Gastrocnemius medialis (tissue), 4 donors: ENCODE data around the gene LMX1B.

ENCODE experiments used
- CTCF ChIP-seq, 5 experiments: fragments of 450-650 bp in 3 of 5; fragments of 200-600 bp in 2 of 5; sonication (generic) in 2 of 5; IDR thresholded peaks in 4 of 5; conservative IDR thresholded peaks in 1 of 5; 1 replicate in 4 of 5; 2 replicates in 1 of 5; pipeline ENCODE4 v1.5.1; 2016 to 2019; ENCODE audit warnings: antibody characterized with exemption in 5 of 5, mild to moderate bottlenecking in 3 of 5, moderate library complexity in 3 of 5
- POLR2A ChIP-seq, 2 donors: fragments of 450-650 bp; IDR thresholded peaks; one replicate each; pipeline ENCODE4 v1.6.1; 2017; ENCODE audit warnings: antibody characterized with exemption in 2 of 2, mild to moderate bottlenecking in 2 of 2, moderate library complexity in 2 of 2

- TF ChIP-seq CTCF (IDR thresholded peaks at IDR 0.05 in 4 of 5, conservative IDR thresholded peaks at IDR 0.05 in 1 of 5) (no peak), POLR2A (IDR thresholded peaks at IDR 0.05) (no peak)
Measured at GRCh38 chr9:126667190-126668055, 53.7 kb downstream of the LMX1B start.
